Measurements from ENCODE around the gene FEV.

DNA sequence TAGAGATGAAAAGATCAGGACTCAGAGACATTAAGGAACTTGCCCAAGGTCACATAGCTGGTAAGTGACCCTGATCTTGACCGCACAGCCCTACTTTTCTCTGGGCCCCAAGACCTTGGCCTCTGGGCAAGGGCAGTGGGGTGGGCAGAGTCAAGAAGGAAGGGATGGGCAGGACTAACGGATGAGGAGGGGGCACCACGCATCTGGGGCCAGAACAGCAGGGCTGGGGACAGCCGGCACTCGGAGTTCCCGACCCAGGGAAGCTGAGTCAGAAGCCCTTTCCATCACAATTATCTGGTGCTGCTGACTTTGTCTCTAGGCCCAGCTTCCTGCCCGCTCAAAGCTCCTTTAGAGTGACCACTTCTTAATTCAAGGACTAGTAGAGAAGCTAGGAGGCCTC is 42.0 kb upstream of the FEV start:
- TF ChIP-seq, protein P1, sequence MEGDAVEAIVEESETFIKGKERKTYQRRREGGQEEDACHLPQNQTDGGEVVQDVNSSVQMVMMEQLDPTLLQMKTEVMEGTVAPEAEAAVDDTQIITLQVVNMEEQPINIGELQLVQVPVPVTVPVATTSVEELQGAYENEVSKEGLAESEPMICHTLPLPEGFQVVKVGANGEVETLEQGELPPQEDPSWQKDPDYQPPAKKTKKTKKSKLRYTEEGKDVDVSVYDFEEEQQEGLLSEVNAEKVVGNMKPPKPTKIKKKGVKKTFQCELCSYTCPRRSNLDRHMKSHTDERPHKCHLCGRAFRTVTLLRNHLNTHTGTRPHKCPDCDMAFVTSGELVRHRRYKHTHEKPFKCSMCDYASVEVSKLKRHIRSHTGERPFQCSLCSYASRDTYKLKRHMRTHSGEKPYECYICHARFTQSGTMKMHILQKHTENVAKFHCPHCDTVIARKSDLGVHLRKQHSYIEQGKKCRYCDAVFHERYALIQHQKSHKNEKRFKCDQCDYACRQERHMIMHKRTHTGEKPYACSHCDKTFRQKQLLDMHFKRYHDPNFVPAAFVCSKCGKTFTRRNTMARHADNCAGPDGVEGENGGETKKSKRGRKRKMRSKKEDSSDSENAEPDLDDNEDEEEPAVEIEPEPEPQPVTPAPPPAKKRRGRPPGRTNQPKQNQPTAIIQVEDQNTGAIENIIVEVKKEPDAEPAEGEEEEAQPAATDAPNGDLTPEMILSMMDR (IDR thresholded peaks at IDR 0.05; ENCODE audit: poor library complexity, severe bottlenecking): no peak
- TF ChIP-seq RAD21 (conservative IDR thresholded peaks at IDR 0.05): no peak
